GM13977 (cell line): ENCODE measurements around the gene IL1RL1.

Experiments
- DNase-seq: peaks from one replicate; pipeline ENCODE4 v3.0.0; 2012; ENCODE audit warnings: low spot score
- CTCF ChIP-seq: IDR thresholded peaks from 2 replicates; pipeline ENCODE4 v1.5.1; 2012; ENCODE audit warnings: mild to moderate bottlenecking, control low read depth; ENCODE audit not compliant: insufficient read depth; ENCODE audit errors: extremely low read depth, missing control alignments
- in situ Hi-C: fragments of 300-500 bp; cut with MboI; formaldehyde crosslinking; loops from one replicate; pipeline ENCODE4 v1.12.0; 2022; ENCODE audit warnings: low sequenced_read_pairs, low pct_unique_long_range_greater_than_20kb, mixed read lengths, inconsistent platforms; ENCODE audit not compliant: unreplicated experiment

The IL1RL1 gene

DNA sequence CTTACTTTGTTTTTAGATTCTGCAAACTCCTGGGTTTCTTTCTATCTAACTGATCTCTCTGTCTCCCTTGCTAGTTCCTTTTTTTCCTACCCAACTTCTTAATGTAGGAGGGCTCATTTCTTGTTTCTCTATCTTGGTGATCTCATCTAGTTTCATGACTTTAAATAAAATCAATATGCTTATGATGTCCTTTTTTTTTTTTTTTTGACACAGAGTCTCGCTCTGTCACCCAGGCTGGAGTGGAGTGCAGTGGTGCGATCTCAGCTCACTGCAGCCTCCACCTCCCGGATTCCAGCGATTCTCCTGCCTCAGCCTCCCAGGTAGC lies 42.2 kb upstream of the IL1RL1 start:
- TF ChIP-seq CTCF = no peak
- no peak for DNase-seq
- in situ Hi-C loops = no loop called here

DNA sequence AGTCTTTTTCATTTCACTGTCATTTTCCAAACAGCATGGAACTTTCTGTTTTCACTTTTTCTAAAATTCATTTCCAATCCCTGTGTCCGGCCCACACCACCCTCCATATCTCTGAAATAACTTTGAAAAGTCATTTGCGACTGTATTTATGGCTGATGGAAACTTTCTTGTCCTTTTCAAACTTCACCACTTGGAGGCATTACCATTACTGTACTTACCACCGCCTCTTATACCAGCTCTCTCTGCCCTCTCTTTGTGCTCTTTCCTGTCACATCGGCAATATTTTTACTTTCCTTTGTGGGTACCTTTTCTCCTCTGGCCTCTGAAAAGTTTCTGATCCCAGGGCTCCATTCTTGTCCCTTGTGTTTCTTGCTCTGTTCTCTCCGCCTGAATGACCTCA lies 39.5 kb upstream of the IL1RL1 start:
- no peak for TF ChIP-seq CTCF
- in situ Hi-C loops = no loop called here
- no peak for DNase-seq

DNA sequence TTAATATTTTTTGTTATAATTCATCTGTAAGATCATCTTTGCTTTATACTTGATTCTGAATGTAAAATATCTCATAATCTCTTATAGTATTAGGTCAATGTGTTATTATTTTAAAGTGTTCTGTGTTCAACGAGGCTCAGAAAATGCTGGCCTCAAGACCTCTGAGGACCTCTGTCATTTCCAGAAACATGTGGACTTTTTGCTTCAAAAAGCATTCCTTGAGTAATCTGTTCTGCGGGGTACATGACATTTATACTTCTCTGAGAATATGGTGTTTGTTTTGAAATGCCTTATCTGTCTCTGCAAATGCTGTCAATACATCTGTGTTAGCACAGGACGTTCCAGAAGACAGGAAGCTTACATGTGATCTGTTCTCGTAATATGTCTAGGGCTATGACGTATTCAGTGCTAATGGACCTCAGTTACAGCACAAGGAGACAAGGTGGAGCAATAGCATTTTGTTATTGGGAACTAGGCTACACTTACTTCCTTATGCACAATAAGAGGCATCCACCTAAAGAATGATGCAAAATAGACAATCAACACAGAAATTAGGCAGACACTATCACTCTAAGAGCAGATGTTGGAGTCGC lies 37.6 kb upstream of the IL1RL1 start:
- in situ Hi-C loops = no loop called here
- TF ChIP-seq CTCF = no peak
- no peak for DNase-seq

DNA sequence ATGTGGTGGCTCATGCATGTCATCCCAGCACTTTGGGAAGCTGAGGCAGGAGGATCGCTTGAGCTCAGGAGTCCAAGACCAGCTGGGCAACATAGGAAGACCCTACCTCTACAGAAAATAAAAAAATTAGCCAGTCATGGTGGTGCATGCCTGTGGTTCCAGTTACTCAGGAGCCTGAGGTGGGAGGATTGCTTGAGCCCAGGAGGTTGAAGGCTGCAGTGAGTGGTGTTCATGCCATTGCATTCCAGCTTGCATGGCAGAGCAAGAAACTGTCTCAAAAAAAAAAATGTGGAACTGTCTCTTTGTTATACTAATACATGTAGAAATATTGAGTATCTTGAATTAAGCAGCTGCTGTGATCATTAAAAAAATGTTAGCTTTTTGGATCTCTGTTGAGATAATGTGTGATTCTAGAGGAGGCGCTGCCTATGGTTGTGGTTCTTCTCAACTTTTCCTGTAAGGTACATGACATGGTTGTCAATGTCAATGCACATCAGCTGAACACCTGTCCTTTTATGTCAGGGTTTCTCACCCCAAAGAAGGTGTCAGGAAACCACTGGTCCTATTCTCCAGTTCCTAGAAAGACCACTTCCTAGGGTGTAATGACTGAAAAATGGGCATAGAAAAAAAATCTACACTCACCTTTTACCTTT lies 34.7 kb upstream of the IL1RL1 start:
- no peak for TF ChIP-seq CTCF
- DNase-seq = no peak
- in situ Hi-C loops = no loop called here

DNA sequence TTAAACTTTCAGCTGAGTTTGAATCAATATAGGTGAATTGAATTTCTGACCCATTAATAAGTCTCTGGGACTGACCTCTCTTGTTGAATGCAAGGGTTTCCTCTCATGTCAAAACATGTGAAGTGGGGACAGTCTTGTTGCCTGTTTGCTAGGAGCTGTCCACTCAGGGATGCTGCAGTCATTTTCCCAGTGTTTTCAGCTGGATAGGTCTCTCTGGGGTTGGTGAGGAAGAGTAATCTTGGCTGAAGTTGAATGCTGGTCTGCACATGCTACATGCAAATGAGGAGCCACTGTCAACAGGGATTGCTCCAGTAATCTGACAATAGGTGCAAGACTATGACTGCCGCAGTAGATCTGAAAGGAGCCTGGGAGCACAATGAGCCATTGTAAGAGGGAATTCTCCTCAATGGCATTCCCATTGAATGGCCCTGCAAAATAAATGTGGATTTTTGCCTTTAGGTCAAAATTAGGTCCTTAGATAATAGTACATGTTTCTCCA lies 34.1 kb upstream of the IL1RL1 start:
- in situ Hi-C loops = no loop called here
- no peak for TF ChIP-seq CTCF
- no peak for DNase-seq

DNA sequence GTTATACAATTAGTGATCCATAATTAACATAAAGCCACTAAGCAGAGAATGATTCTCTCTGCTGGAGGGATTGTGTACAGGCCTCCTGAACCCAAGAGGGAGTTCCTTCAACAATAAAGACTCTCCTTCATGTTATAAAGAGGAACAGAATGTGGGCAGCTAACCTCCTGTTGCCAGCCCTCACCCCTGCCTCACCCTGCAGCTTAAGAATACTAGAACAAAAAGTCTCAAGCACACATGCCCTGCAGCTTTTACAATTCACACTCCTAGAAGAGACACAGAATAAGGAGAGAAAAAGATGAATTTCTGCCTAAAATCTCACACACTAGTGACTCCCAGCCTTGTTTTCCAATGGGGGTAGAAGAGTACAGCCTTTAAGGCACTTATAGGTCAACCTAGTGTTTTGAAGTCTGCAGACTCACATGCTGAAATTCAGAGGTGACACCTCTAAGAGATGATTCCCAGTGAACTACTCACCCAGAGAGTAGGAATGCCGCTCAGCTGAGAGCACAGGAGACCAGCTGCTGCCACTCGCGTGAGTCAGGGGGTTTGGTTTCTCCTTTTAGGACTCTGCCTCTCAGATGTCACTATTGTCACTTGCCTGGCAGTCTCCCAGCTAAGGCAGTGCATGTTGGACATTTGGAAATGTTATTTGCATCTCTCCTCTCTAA lies 32.5 kb upstream of the IL1RL1 start:
- DNase-seq = no peak
- TF ChIP-seq CTCF = no peak
- in situ Hi-C loops = no loop called here
